GM03348 (cell line): ENCODE results near the gene GLB1L3.
A peak's percentile ranks its signal among the peaks of the same experiment; 100 is the strongest.

Source experiments
- DNase-seq: peaks from one replicate; pipeline ENCODE4 v3.0.0; 2012; ENCODE audit warnings: low spot score

GLB1L3 gene

GRCh38 chr11:134275534-134276395 is at the start of gene GLB1L3:
GLB1L3 (plus strand) TSS chr11:134276379; CDS start chr11:134276741, 362 bp downstream.
- peak; percentile 64 for DNase-seq

DNA sequence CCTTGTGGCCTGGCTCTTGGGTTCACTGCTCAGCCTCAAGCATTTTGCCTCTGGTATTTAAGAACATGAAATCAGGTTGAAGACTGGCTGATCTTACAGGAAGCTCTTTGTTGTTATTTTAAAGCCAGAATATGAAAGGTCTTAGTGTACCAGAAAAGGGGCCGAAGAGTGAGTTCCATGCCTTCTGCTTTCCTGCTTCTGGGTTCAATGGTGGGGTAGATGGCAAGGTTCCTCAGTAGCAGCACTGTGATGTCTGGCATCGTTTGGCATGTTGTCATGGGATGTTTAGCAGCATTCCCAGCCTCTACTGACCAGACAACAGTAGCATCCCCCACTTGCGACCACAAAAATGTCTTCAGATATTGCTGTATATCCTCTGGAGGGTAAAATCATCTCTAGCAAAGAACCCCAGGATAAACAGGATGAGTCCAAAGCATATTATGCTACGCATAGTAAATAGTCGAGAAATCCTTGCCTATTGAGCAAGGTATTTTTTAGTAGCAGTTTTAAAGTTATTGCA is 49.3 kb upstream of the GLB1L3 start:
- peak; percentile 12 for DNase-seq

GRCh38 chr11:134228625-134229024 is 47.6 kb upstream of the GLB1L3 start:
- peak; percentile 77 for DNase-seq

- DNase-seq: peak; percentile 41
These were observed 46.9 kb upstream of the GLB1L3 start for GRCh38 chr11:134229126-134229790.

DNA sequence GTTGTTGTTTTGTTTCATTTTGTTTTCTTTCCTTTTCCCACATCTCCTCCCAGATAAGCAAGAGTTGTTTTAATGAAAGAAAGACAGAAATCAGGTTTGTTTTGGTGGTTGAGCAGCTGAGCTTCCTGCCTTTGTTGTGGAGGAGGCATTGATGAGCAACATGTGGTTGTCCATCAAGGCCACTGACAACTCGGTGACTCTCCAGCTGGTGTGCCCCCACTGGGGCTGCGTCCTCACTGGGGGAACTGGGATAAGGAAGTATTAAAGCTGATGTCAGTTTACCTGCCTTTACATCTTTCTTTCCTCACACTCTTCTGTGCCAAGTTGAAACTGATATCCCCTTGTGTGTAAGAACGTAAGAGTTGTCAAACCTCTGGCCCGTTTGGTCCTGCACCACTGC is 45.8 kb upstream of the GLB1L3 start:
- no peak for DNase-seq

GRCh38 chr11:134231958-134232659 is 44.1 kb upstream of the GLB1L3 start:
- DNase-seq: no peak

- DNase-seq: no peak
These were observed 42.4 kb upstream of the GLB1L3 start for GRCh38 chr11:134233729-134234179.

DNA sequence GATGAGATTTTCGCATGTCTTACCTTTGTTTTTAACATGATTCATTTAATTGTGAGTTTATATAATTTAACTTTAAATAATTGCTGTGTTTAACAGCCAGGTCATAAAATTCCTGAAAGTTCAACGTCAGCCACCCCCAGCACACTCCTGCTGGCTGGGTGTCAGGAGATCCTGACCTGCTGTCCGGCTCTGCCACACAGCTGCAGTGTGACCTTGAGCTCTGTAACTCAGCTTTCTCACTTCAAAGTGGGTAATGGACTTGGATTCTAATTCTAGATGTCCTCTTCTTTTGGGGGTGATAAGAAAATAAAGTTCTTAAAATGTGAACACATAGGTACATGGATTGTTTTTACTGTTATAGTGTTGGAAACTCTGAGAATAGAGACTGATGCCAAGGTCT is 40.8 kb upstream of the GLB1L3 start:
- DNase-seq: no peak

DNA sequence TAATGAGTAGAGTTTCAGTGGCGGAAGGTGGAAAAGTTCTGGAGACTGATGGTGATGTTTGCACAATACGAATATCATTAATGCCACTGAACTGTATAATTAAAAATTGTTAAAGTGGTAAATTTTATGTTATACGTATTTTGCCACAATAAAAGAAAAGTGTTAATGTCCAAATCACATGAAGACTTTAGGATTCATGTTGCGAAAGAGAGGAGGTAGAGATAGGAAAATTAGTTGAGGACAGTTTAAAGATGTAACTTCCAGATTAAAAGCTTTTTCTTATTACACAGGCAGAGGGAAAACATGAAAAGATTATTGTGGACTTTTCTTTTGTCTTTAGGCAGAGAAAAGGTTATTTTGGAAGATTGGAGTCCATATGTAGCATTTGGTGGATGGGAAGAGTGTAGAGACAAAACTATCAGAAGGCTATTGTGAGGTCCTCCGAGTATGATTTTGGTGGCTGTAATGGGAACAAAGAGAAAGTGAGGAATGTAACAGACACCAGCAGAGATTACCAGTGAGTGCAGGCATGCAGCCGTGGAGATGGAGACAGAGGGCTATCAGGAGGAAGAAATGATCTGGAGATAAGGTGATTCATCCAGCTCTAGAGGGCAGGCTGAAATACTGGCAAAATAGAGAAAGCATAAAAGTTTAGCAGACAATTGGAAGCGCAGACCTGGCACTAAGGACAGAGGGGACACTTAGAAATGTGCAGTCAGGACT is 39.2 kb upstream of the GLB1L3 start:
- no peak for DNase-seq

DNA sequence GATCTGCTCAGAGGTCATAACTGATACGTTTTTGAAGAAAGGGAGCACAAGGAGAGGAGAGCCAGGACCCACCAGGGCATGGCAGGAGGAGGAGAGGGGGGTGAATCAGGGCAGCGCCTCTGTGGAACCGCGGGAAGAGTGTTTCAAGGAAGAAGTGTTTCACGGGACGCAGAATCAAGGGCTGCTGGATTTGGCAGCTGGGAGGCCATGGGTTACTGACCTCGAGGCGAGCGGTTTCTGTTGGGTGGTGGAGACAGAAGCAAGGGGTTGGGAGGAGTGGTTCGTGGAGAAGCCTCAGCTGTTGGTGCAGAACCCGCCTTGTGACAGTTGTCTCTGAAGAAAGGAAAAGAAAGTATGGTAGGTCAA is 38.6 kb upstream of the GLB1L3 start:
- no peak for DNase-seq

GRCh38 chr11:134238956-134239355 is 37.2 kb upstream of the GLB1L3 start:
- DNase-seq: no peak

DNA sequence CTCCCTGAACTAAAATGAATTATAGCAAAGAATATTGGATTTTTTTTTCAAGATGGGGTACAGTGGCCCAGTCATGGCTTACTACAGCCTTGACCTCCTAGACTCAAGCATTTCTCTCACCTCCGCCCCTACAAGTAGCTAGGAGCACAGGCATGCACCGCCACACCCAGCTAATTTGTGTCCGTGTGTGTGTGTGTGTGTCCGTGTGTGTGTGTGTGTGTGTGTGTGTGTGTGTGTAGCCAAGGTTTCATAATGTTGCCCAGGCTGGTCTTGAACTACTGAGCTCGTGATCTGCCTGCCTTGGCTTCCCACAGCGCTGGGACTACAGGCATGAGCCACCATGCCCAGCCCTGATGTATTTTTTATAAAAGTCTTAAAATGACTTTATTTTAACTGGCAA is 35.6 kb upstream of the GLB1L3 start:
- no peak for DNase-seq

DNA sequence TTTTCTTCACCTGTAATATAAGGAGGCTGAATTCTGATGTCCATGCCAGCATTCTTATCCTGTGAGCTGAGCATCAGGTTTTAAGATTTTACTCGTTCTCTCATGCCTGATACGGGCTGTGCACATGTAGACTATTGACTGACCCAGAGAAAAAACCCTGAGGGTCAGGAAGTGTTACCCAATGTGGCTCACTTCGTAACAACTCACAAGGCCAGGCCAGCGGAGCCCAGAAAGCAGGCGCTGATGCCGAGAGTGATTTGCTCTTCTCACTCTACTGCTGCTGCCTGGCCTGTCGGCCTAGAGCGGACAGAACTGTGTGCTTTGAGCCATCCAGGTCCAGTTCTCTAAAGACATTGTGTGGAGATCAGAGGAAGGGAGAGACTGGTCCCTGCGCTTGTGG is 33.8 kb upstream of the GLB1L3 start:
- no peak for DNase-seq

DNA sequence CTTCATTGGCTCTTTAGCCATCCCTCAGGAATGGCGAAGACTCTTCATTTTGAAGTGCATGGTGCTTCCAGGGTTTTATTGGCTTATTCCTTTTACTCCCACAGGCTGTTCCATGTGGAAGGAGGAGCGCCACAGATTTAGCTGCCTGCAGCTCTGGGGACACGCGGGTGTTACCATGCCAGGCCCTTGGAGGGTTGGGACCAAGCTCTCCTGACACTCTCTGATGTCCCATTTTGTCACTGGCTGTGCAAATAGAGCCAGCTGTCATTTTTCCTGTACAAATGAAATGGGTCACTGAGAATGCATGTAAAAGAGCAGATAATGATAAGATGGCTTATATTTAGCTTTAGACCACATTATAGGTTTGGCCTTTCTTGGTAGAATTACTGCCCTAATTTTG is 32.3 kb upstream of the GLB1L3 start:
- no peak for DNase-seq

- DNase-seq: peak; percentile 39
These were observed 31.6 kb upstream of the GLB1L3 start for GRCh38 chr11:134244593-134244992.

DNA sequence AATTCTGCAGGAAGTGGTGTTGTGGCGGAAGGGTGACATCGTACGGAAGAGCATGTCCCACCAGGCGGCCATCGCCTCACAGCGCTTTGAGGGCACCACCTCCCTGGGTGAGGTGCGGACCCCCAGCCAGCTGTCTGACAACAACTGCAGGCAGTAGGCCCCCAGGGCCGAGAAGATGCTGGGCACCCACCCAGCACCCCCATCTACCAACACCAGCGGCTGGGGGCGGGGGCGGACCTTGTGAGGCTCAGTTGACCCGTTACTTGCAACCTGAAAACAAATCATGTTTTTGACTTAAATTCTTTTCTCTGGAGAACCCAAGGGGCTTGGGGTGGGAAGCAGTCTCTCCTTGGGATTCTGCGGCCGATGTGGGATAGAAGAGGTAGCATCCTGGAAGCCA is 30.7 kb upstream of the GLB1L3 start:
- no peak for DNase-seq

GRCh38 chr11:134246100-134246499 is 30.1 kb upstream of the GLB1L3 start:
- DNase-seq: no peak

DNA sequence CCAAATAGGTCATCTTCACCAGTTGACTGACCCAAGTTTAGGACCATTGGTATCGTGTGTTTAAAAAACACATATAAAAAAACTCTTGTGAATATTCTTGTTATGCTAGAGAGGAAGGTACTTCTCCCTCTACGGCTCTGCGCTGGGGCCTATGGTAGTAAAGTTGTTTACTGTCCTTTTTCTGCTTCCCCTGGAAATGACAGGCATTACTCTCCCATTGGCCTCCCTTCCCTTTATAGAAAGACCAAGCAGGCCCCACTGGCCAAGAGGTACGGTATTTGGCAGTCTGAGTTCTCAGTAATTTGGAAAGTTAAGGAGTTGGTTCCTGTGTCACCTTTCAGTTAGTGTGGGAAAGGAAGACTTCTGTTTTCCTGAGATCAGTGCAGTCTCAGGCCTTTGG is 29.5 kb upstream of the GLB1L3 start:
- no peak for DNase-seq

DNA sequence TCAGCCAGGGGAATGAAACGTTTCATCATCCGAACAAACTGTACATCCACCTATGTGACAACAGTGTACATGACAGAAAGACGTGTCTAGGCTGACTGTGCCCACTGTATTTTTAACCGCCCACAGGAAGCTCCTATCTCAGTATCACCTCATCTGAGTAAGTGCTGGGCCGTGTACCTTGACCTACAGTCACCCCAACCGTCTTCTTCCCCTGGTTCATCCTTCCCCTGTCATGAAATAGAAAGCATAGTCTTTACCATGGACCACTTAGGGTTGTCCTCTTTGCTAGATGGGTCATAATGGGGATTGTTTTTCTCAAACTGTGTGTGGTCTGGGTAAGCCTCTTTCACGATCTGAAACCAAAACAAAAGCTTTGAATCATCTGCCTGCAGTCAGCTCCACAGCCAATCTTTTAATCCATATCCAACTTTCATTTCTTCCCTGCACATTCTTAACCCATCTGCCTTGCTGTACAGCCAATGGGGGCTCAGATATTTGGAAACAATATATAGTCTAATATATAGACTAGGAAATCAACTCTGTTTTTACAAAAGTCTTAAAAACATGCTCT is 27.2 kb upstream of the GLB1L3 start:
- no peak for DNase-seq

GRCh38 chr11:134250246-134250645 is 25.9 kb upstream of the GLB1L3 start:
- DNase-seq: no peak

GRCh38 chr11:134250675-134251074 is 25.5 kb upstream of the GLB1L3 start:
- no peak for DNase-seq
